C4-2B (cell line): ENCODE data around the gene TMEM44.

Source experiments
- CTCF ChIP-seq: fragments of 450-650 bp; conservative IDR thresholded peaks from 2 replicates; pipeline ENCODE4 v1.5.1; 2017; ENCODE audit warnings: mild to moderate bottlenecking
- ZFX ChIP-seq: fragments of 450-650 bp; IDR thresholded peaks from 2 replicates; pipeline ENCODE4 v1.6.1; 2017

- TF ChIP-seq CTCF (no peak), ZFX (no peak)
Observed at GRCh38 chr3:194582196-194582905, 50.9 kb downstream of the TMEM44 start.
